HG03064 (cell line): ENCODE data around the gene UCN3.
"Not testable (repeated sequence)": the region's sequence is repeated elsewhere in the genome, so short reads cannot be mapped to it uniquely, and the experiment has no call there.

Experiments used
- ATAC-seq: cut with Tn5 transposase; IDR thresholded peaks from one replicate; pipeline ENCODE4 v1.9.1; 2021; ENCODE audit warnings: low read depth; ENCODE audit not compliant: unreplicated experiment

UCN3 gene

DNA sequence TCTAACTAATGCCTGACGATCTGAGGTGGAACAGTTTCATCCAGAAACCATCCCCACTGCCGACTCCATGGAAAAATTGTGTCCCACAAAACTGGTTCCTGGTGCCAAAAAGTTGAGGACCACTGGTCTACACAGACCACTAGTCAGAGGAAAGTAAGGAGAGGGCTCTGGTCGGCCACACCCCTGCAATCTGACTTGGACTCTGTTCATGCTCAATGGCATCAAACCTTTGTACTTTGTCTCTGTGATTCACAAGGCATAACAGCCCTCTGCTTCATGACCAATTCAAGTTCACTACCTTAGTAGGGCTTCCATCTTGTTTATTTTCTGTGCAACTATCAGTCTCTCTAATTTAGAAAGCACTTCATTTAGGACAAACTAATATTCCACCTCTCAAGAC, 38.0 kb downstream of the UCN3 start:
- ATAC-seq, result no peak

- ATAC-seq, result no peak
Measured at GRCh38 chr10:5404208-5405041, 39.7 kb downstream of the UCN3 start, which contains the start of gene TUBAL3. TSS of gene TUBAL3 (minus strand) at chr10:5404828. CDS start at chr10:5404792, 36 bp downstream.

DNA sequence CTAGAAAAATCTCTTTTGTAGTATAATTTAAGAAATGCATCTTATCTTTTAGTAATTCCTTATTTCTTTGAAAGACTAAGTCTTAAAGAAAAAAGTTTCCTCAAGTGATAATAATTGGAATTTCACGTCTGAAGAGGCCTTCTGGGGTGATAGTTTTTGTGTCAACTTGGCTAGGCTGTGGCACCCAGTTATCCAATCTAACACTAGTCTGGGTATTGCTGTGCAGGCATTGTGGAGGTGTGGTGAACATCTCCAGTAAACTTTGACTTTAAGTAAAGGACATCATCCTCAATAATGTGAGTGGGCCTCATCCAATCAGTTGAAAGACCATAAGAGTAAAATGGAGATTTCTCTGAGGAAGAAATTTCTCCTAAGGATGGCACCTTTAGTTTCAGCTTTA, 42.2 kb downstream of the UCN3 start:
- ATAC-seq, result no peak

GRCh38 chr10:5410787-5411186, 46.0 kb downstream of the UCN3 start:
- not testable (repeated sequence) for ATAC-seq

- peak; percentile 13 for ATAC-seq
Measured at GRCh38 chr10:5411941-5412276, 47.1 kb downstream of the UCN3 start.

- ATAC-seq, result peak; percentile 93
Measured at GRCh38 chr10:5412277-5412941, 47.6 kb downstream of the UCN3 start, which contains the start of gene NET1. TSS of gene NET1 (plus strand) at chr10:5412557. CDS start at chr10:5412693, 136 bp downstream.

DNA sequence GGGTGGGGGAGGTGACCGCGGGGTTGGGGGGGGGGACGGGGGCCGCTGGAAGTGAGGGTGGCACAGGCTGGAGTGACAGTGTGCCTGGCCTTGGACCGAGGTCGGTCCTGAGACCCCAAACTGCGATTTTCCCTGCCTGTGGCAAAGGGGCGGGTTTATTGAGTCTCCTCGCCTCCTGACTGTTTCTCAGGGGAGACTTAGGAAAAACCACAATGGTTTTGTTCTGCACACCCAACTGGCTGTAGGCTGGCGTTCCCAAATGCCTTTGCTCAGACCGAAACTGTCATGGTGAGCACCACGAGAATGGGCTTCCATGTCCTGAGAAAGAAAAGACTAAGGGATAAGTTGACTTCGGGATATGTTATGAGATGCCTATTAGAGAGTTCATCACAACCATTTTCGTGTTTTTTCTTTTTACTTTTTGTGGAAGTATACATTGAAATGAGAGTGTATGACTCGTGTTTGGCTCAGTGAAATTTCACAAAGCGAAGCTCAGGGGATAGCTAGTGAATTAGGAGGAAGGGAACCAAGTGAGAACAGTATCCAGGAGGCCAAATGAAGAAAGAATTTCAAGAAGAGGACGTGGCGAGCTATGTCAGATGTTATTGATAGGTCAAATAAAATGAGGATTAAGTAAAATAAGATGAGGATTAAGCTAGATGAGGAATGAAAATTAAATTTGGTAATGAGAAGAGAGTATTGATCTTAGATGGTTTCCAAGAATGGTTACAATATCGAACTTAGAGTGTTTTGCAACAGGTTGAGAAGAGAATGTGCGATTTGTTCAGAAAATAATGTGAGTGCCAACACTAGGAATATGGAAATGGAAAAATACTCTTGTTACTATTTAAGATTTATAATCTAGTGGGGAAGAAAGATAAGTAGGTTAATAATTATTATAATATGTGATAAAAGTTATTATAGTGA, 48.5 kb downstream of the UCN3 start:
- ATAC-seq, result no peak

- ATAC-seq, result no peak
Measured at GRCh38 chr10:5416981-5417380, 52.2 kb downstream of the UCN3 start.

DNA sequence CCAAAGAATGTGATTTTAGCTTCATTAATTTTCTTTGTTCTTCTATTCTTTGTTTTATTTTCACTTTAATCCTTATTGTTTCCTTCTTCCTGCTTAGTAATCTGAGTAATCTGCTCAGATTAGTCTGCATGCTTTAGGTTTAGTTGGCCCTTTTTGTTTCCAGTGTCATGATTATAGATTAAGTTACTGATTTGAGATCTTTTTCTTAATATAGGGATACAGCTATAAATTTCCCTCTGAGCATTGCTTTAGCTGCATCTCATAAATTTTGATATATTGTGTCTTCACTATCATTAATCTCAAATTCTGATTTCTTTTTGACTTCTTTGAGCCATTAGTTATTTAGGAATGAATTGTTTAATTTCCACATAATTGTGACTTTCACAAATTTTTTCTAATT, 53.8 kb downstream of the UCN3 start:
- ATAC-seq, result no peak

GRCh38 chr10:5419466-5420094, 54.8 kb downstream of the UCN3 start:
- ATAC-seq, result no peak

GRCh38 chr10:5423771-5424170, 59.0 kb downstream of the UCN3 start:
- ATAC-seq, result no peak
